BE2C (cell line): ENCODE measurements around the gene CDCA7L.

Experiments used
- DNase-seq: peaks from one replicate; pipeline ENCODE4 v3.0.0-alpha.2; 2020
- H3K27me3 ChIP-seq: fragments of 250-450 bp; sonication (Bioruptor Pico); 2 replicates; pipeline ENCODE4 v1.5.1; 2020; ENCODE audit warnings: mild to moderate bottlenecking
- H3K36me3 ChIP-seq: fragments of 250-450 bp; sonication (Bioruptor Pico); 2 replicates; pipeline ENCODE4 v1.5.1; 2020; ENCODE audit warnings: mild to moderate bottlenecking
- H3K4me1 ChIP-seq: fragments of 250-450 bp; sonication (Bioruptor Pico); 2 replicates; pipeline ENCODE4 v1.5.1; 2020
- H3K4me3 ChIP-seq: 2 replicates; pipeline ENCODE4 v1.5.1; 2011; ENCODE audit warnings: low read depth, low read length
- H3K9me3 ChIP-seq: fragments of 250-450 bp; sonication (Bioruptor Pico); 2 replicates; pipeline ENCODE4 v1.5.1; 2020
- CTCF ChIP-seq: IDR thresholded peaks from 2 replicates; pipeline ENCODE4 v1.5.1; 2012; ENCODE audit warnings: mild to moderate bottlenecking, low read depth, low read length

Gene CDCA7L

GRCh38 chr7:21916629-21917028 lies 29.1 kb downstream of the CDCA7L start:
- no peak for DNase-seq

GRCh38 chr7:21916176-21916575 lies 29.5 kb downstream of the CDCA7L start:
- Histone ChIP-seq H3K9me3 (no peaks in the 10 kb centered on the region), H3K4me1 (no peaks in the 10 kb centered on the region), H3K4me3 (no peak overlapping the region), H3K36me3 (peaks cover 2% of the 10 kb centered on the region), H3K27me3 (no peaks in the 10 kb centered on the region)
- DNase-seq: no peak
- TF ChIP-seq CTCF: no peak

More at GRCh38 chr7:21916629-21917028, 29.1 kb downstream of the CDCA7L start:
- Histone ChIP-seq H3K27me3 (no peaks in the 10 kb centered on the region), H3K4me3 (no peak overlapping the region), H3K4me1 (no peaks in the 10 kb centered on the region), H3K9me3 (no peaks in the 10 kb centered on the region), H3K36me3 (peaks cover 2% of the 10 kb centered on the region)
- TF ChIP-seq CTCF: no peak

GRCh38 chr7:21915140-21915539 lies 30.6 kb downstream of the CDCA7L start:
- TF ChIP-seq CTCF: no peak
- H3K4me3 ChIP-seq: no peak overlapping the region
- no peaks in the 10 kb centered on the region for H3K4me1 ChIP-seq
- no peaks in the 10 kb centered on the region for H3K9me3 ChIP-seq
- no peak for DNase-seq
- H3K27me3 ChIP-seq: no peaks in the 10 kb centered on the region
- peaks cover 2% of the 10 kb centered on the region for H3K36me3 ChIP-seq

GRCh38 chr7:21914671-21915070 lies 31.0 kb downstream of the CDCA7L start:
- Histone ChIP-seq H3K4me3 (no peak overlapping the region), H3K36me3 (peaks cover 2% of the 10 kb centered on the region), H3K27me3 (no peaks in the 10 kb centered on the region), H3K4me1 (no peaks in the 10 kb centered on the region), H3K9me3 (no peaks in the 10 kb centered on the region)
- TF ChIP-seq CTCF: no peak
- DNase-seq: no peak

- no peaks in the 10 kb centered on the region for H3K9me3 ChIP-seq
- no peaks in the 10 kb centered on the region for H3K27me3 ChIP-seq
- no peak for DNase-seq
- H3K4me1 ChIP-seq: no peaks in the 10 kb centered on the region
- TF ChIP-seq CTCF: no peak
- peaks cover 2% of the 10 kb centered on the region for H3K36me3 ChIP-seq
- H3K4me3 ChIP-seq: no peak overlapping the region
Observed at GRCh38 chr7:21912931-21913780, 32.5 kb downstream of the CDCA7L start.

- H3K9me3 ChIP-seq: no peaks in the 10 kb centered on the region
- no peaks in the 10 kb centered on the region for H3K27me3 ChIP-seq
- peaks cover 7% of the 10 kb centered on the region for H3K36me3 ChIP-seq
- no peak overlapping the region for H3K4me3 ChIP-seq
- DNase-seq: no peak
- TF ChIP-seq CTCF: no peak
- no peaks in the 10 kb centered on the region for H3K4me1 ChIP-seq
Observed at GRCh38 chr7:21912305-21912704, 33.4 kb downstream of the CDCA7L start.
